BE2C (cell line): ENCODE results near the gene PIP4K2B.
A peak's percentile ranks its signal among the peaks of the same experiment; 100 is the strongest.
"Not testable (repeated sequence)": the region's sequence is repeated elsewhere in the genome, so short reads cannot be mapped to it uniquely, and the experiment has no call there.

Experiments used
- DNase-seq: peaks from one replicate; pipeline ENCODE4 v3.0.0-alpha.2; 2020
- H3K27me3 ChIP-seq: fragments of 250-450 bp; sonication (Bioruptor Pico); 2 replicates; pipeline ENCODE4 v1.5.1; 2020; ENCODE audit warnings: mild to moderate bottlenecking
- H3K36me3 ChIP-seq: fragments of 250-450 bp; sonication (Bioruptor Pico); 2 replicates; pipeline ENCODE4 v1.5.1; 2020; ENCODE audit warnings: mild to moderate bottlenecking
- H3K4me1 ChIP-seq: fragments of 250-450 bp; sonication (Bioruptor Pico); 2 replicates; pipeline ENCODE4 v1.5.1; 2020
- H3K4me3 ChIP-seq: 2 replicates; pipeline ENCODE4 v1.5.1; 2011; ENCODE audit warnings: low read depth, low read length
- H3K9me3 ChIP-seq: fragments of 250-450 bp; sonication (Bioruptor Pico); 2 replicates; pipeline ENCODE4 v1.5.1; 2020
- TF ChIP-seq, protein P1 (sequence below): IDR thresholded peaks from 2 replicates; pipeline ENCODE4 v1.5.1; 2012; ENCODE audit warnings: mild to moderate bottlenecking, low read depth, low read length

The PIP4K2B gene

GRCh38 chr17:38730526-38731379 is 68.6 kb downstream of the PIP4K2B start:
- Histone ChIP-seq H3K9me3 (no peaks in the 10 kb centered on the region), H3K27me3 (no peaks in the 10 kb centered on the region), H3K4me1 (peaks cover 13% of the 10 kb centered on the region), H3K4me3 (peak overlapping the region; percentile 87), H3K36me3 (peaks cover 35% of the 10 kb centered on the region)
- TF ChIP-seq, protein P1, sequence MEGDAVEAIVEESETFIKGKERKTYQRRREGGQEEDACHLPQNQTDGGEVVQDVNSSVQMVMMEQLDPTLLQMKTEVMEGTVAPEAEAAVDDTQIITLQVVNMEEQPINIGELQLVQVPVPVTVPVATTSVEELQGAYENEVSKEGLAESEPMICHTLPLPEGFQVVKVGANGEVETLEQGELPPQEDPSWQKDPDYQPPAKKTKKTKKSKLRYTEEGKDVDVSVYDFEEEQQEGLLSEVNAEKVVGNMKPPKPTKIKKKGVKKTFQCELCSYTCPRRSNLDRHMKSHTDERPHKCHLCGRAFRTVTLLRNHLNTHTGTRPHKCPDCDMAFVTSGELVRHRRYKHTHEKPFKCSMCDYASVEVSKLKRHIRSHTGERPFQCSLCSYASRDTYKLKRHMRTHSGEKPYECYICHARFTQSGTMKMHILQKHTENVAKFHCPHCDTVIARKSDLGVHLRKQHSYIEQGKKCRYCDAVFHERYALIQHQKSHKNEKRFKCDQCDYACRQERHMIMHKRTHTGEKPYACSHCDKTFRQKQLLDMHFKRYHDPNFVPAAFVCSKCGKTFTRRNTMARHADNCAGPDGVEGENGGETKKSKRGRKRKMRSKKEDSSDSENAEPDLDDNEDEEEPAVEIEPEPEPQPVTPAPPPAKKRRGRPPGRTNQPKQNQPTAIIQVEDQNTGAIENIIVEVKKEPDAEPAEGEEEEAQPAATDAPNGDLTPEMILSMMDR: no peak
- peak; percentile 89 for DNase-seq

DNA sequence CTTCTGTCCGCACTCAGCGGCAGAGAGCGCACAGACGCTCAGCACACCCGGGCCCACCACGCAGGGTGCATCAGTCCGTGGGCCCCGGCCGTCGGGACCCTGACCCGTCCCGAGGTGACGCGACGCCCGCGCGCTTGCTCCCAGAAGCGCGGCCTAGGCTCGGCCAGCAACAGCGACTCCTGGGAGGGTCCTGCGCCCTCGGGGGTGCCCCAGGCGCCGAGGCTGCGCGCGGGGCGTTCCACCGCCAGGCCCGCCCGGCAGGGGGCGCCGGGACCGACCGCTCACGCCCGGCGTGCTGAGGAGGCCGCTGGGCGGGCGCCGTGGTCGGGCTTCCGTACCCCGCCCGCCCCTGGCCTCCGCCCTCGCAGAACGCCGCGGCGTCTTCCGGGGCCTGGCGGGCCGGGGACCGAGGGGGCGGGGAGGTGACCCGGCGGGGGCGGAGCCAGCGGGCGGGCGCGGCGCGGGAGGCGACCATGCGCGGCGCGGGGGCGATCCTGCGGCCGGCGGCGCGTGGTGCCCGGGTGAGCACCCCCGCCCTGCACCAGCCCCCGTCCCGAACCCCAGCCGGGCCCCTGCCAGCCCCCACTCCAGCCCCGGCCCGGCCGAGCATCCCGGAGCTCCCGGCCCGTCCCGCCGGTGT is 69.3 kb downstream of the PIP4K2B start, which contains the start of gene CISD3:
CISD3 (plus strand) TSS at position 456 of the 640 bp plus-strand sequence; CDS start at position 474, 18 bp downstream.
- Histone ChIP-seq H3K4me1 (peaks cover 13% of the 10 kb centered on the region), H3K36me3 (peaks cover 27% of the 10 kb centered on the region), H3K27me3 (no peaks in the 10 kb centered on the region), H3K9me3 (no peaks in the 10 kb centered on the region), H3K4me3 (peak within 1 kb of the TSS; percentile 87)
- peak; percentile 93 for DNase-seq
- TF ChIP-seq, protein P1: peak; percentile 21; the same call in 1 of the 2 replicates

DNA sequence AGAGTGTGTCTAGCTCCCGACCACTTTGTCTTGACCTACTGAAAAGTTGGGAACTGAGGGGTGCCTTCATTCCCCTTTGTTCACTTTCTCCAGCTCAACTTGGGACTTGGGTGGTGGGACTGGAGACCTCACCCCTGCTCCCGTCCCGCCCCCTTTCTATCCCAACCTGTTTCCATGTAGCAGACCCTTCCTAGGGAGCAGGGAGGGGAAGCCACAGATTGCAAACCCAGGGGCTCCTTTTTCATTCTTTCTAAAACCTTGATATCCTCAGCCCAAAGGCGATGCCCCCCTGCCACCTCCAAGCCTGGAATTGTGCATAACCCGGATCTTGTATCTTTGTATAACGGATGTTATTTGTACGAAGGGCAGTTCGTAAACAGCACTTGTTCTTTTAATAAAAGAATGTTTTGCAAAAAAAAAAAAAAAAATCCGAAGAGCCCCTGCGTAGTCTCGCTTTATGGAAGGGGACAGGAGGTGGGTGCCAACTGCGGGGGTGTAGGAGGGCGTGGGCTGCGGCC is 69.9 kb downstream of the PIP4K2B start:
- Histone ChIP-seq H3K27me3 (no peaks in the 10 kb centered on the region), H3K4me1 (peaks cover 17% of the 10 kb centered on the region), H3K36me3 (peaks cover 21% of the 10 kb centered on the region), H3K4me3 (peak overlapping the region; percentile 56), H3K9me3 (no peaks in the 10 kb centered on the region)
- TF ChIP-seq, protein P1: no peak
- no peak for DNase-seq

- Histone ChIP-seq H3K9me3 (no peaks in the 10 kb centered on the region), H3K27me3 (no peaks in the 10 kb centered on the region), H3K36me3 (peaks cover 17% of the 10 kb centered on the region), H3K4me3 (no peak overlapping the region), H3K4me1 (peaks cover 25% of the 10 kb centered on the region)
- TF ChIP-seq, protein P1: no peak
- DNase-seq: no peak
Observed at GRCh38 chr17:38728290-38728831, 71.0 kb downstream of the PIP4K2B start.

DNA sequence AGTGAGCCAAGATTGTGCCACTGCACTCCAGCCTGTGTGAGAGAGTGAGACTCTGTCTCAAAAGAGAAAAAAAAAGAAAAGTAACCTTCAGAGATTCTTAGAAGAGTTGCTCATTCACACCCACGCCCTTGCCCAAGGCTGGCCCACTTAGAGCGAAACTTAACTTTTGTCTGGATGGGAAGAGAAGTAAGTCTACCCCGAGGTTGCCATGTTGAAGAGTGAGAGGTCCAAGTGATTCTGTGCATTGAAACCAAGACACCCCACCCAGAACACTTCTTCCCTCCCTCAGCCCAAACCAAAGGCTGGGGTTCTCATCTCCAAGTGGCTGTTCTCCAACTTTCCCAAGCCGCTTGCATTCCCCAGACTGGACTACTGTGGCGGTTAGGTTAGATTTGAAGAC is 71.6 kb downstream of the PIP4K2B start:
- H3K9me3 ChIP-seq: no peaks in the 10 kb centered on the region
- H3K27me3 ChIP-seq: no peaks in the 10 kb centered on the region
- peaks cover 16% of the 10 kb centered on the region for H3K36me3 ChIP-seq
- TF ChIP-seq, protein P1: no peak
- no peak overlapping the region for H3K4me3 ChIP-seq
- no peak for DNase-seq
- H3K4me1 ChIP-seq: peaks cover 30% of the 10 kb centered on the region

DNA sequence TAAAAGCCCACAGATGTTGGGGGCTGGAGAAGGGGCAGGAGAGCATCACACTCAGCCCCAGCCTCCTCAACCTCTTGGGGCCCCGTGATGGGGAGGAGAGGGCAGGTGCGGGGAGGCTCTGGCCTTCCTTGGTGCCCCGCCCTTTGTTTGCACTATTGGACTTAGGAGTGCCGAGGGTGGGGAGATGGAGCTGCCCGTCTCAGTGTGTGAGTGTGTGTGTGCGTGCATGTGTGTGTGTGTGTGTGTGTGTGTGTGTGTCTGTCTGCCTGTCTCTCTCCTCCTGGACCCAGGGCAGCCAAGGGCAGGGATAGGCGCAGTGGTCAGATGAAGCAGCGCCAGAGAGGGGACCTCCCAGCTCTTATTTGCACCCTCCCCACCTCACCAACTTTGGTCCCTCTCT is 73.2 kb downstream of the PIP4K2B start:
- H3K9me3 ChIP-seq, DNase-seq, H3K27me3 ChIP-seq, H3K4me3 ChIP-seq: not testable (repeated sequence)
- Histone ChIP-seq H3K4me1 (peaks cover 26% of the 10 kb centered on the region), H3K36me3 (peaks cover 12% of the 10 kb centered on the region; the same call in 1 of the 2 replicates)
